GM12878 (cell line): ENCODE measurements around the gene C22orf15. TPM values are rescaled to one million over a fixed set of nuclear protein-coding genes. Genes with fewer than 3 reads are reported as not detected.

Source experiments
- ATAC-seq: fragments of 200-7000 bp; cut with Tn5 transposase; 3 replicates; pipeline ENCODE4 v1.9.1; 2020; ENCODE audit warnings: mild to moderate bottlenecking, moderate library complexity
- BruUV-seq: library from RNA; stranded (reverse); fragments of 400-500 nt; replicated peaks from 2 replicates; lab custom pipeline; 2021; lab: Mats Ljungman, UMichigan
- CTCF ChIA-PET: fragments of 300-600 bp; sonication (Branson Sonifier 250); formaldehyde crosslinking; extraction: SDS; loops from one replicate; lab custom pipeline; 2021; ENCODE audit warnings: inconsistent platforms; lab: Yijun Ruan, JAX
- POLR2A ChIA-PET: fragments of 350-600 bp; formaldehyde crosslinking; extraction: SDS; loops from one replicate; lab custom pipeline; 2021; ENCODE audit warnings: inconsistent platforms; lab: Charles Lee
- RAD21 ChIA-PET: fragments of 300-600 bp; sonication (Branson Sonifier 250); formaldehyde crosslinking; loops from one replicate; lab custom pipeline; 2023; ENCODE audit warnings: antibody characterized with exemption; ENCODE audit not compliant: unreplicated experiment; lab: Charles Lee
- SMC1A ChIA-PET: fragments of 300-600 bp; sonication (Branson Sonifier 250); formaldehyde crosslinking; loops from one replicate; lab custom pipeline; 2023; ENCODE audit not compliant: unreplicated experiment, uncharacterized antibody; lab: Charles Lee
- DNase-seq: peaks from one replicate; pipeline ENCODE4 v3.0.0-alpha.2; 2011; ENCODE audit warnings: low read depth, low spot score
- FAIRE-seq: peaks from 3 replicates; lab custom pipeline; 2011; peaks lifted over from hg19 to GRCh38; lab: Jason Lieb, UNC
- H2AFZ ChIP-seq: 2 replicates; pipeline ENCODE4 v1.6.0; 2011; ENCODE audit warnings: low read depth, low read length, control low read depth; ENCODE audit not compliant: control insufficient read depth
- H3K27ac ChIP-seq: 2 replicates; pipeline ENCODE4 v1.5.1; 2011; ENCODE audit warnings: control low read depth; ENCODE audit not compliant: control insufficient read depth, insufficient read depth
- H3K27me3 ChIP-seq, 2 experiments: replicated peaks in 1 of 2; 2 replicates each; pipeline versions ENCODE4 v1.6.0 to v1.6.1; 2011; ENCODE audit warnings: low read length in 1 of 2; ENCODE audit not compliant: control insufficient read depth in 2 of 2, insufficient read depth in 2 of 2
- H3K36me3 ChIP-seq, 2 experiments: 2 replicates each; pipeline ENCODE4 v1.5.1; 2011; ENCODE audit warnings: low read length in 1 of 2; ENCODE audit not compliant: control insufficient read depth in 2 of 2, insufficient read depth in 2 of 2
- H3K4me1 ChIP-seq: 2 replicates; pipeline ENCODE4 v1.6.1; 2011; ENCODE audit warnings: mild to moderate bottlenecking, low read length, moderate library complexity, mixed read lengths; ENCODE audit not compliant: control insufficient read depth, insufficient read depth
- H3K4me2 ChIP-seq: 2 replicates; pipeline ENCODE4 v1.6.0; 2011; ENCODE audit warnings: control low read depth; ENCODE audit not compliant: control insufficient read depth, insufficient read depth
- H3K4me3 ChIP-seq: fragments of 200-600 bp; sonication (generic); 2 replicates; pipeline ENCODE4 v1.5.1; 2016
- H3K79me2 ChIP-seq: 2 replicates; pipeline ENCODE4 v1.6.0; 2011; ENCODE audit warnings: low read length; ENCODE audit not compliant: control insufficient read depth, insufficient read depth
- H3K9ac ChIP-seq: 2 replicates; pipeline ENCODE4 v1.8.0; 2011; ENCODE audit warnings: low read length, control low read depth, mixed read lengths; ENCODE audit not compliant: control insufficient read depth, insufficient read depth
- H3K9me3 ChIP-seq: replicated peaks from 3 replicates; pipeline ENCODE4 v1.5.1; 2011; ENCODE audit warnings: mild to moderate bottlenecking, low read length; ENCODE audit not compliant: control insufficient read depth, insufficient read depth
- H4K20me1 ChIP-seq: 2 replicates; pipeline ENCODE4 v1.6.0; 2011; ENCODE audit not compliant: control insufficient read depth, insufficient read depth
- CBX3 ChIP-seq: fragments of 200-600 bp; sonication (generic); IDR thresholded peaks from 2 replicates; pipeline ENCODE4 v1.6.1; 2016; ENCODE audit warnings: low read depth, borderline replicate concordance
- CHD2 ChIP-seq: IDR thresholded peaks from 2 replicates; pipeline ENCODE4 v1.6.1; 2011; ENCODE audit warnings: low read depth, low read length, improper control_type of control experiment, borderline replicate concordance
- KAT2A ChIP-seq: conservative IDR thresholded peaks from 2 replicates; pipeline ENCODE4 v1.6.1; 2011; ENCODE audit warnings: low read depth, low read length; ENCODE audit not compliant: control insufficient read depth
- MTA3 ChIP-seq: IDR thresholded peaks from 2 replicates; pipeline ENCODE4 v1.6.1; 2012; ENCODE audit warnings: low read length, inconsistent platforms, borderline replicate concordance
- PAX8 ChIP-seq: fragments of 450-650 bp; IDR thresholded peaks from 2 replicates; pipeline ENCODE4 v1.6.1; 2017; ENCODE audit warnings: mild to moderate bottlenecking, moderate library complexity
- RUNX3 ChIP-seq: IDR thresholded peaks from 2 replicates; pipeline ENCODE4 v1.6.1; 2012; ENCODE audit warnings: low read length, inconsistent platforms
- STAT1 ChIP-seq: fragments of 450-650 bp; conservative IDR thresholded peaks from 2 replicates; pipeline ENCODE4 v1.6.1; 2014; ENCODE audit warnings: antibody characterized with exemption, mild to moderate bottlenecking
- SUZ12 ChIP-seq: fragments of 200-600 bp; sonication (generic); IDR thresholded peaks from one replicate; pipeline ENCODE4 v1.6.1; 2018; ENCODE audit warnings: antibody characterized with exemption, mild to moderate bottlenecking; ENCODE audit not compliant: unreplicated experiment
- WGBS: methylation state at CpG from one replicate; pipeline ENCODE4 v1.1.6; 2016; ENCODE audit warnings: low lambda C conversion rate; ENCODE audit not compliant: insufficient replicate concordance, insufficient coverage; ENCODE audit errors: missing lambda C conversion rate; 5-methylcytosine and 5-hydroxymethylcytosine counted together
- in situ Hi-C: fragments of 300-500 bp; cut with MboI; formaldehyde crosslinking; loops from 9 replicates; pipeline ENCODE4 v1.14.3; 2018; ENCODE audit warnings: mixed read lengths
- intact Hi-C: fragments of 100-400 bp; cut with micrococcal nuclease; formaldehyde crosslinking; loops from one replicate; pipeline ENCODE4 v1.14.2; 2022; ENCODE audit not compliant: unreplicated experiment
- polyA plus RNA-seq, 11 experiments: library from polyadenylated mRNA; depleted of rRNA in 4 of 11; unstranded in 6 of 11; stranded (reverse) in 5 of 11; fragments of >200 nt; fragmentation: Nextera tagmentation in 4 of 11; fragmentation: Illumina TruSeq in 1 of 11; extraction: Ambion mirVana in 4 of 11; extraction: Trizol in 1 of 11; gene quantifications; 1 replicate in 1 of 11; 2 replicates in 10 of 11; pipeline versions ENCODE4 v1.2.1 to v1.2.3, GENCODE V29; 2011 to 2016; ENCODE audit warnings: inconsistent platforms in 2 of 11, missing spikeins in 2 of 11, low read depth in 1 of 11
- total RNA-seq, 4 experiments: library from RNA; depleted of rRNA in 3 of 4; stranded (reverse); fragments of >200 nt in 3 of 4; fragmentation: Illumina TruSeq in 1 of 4; extraction: Trizol in 1 of 4; gene quantifications; 2 replicates each; pipeline versions ENCODE4 v1.2.1 to v1.2.3, GENCODE V29; 2013 to 2021
- TF ChIP-seq, protein P1 (sequence below): fragments of 150-350 bp; IDR thresholded peaks from 2 replicates; pipeline ENCODE4 v1.6.1; 2016; ENCODE audit warnings: low read depth, low read length

C22orf15 gene
- total and polyA plus RNA-seq, 10 of the 15 experiments (the other 5 are each of a cell fraction or from before 2014, with no cell fraction given): 0.05 to 0.47 (median 0.13) TPM; not detected in 3

DNA sequence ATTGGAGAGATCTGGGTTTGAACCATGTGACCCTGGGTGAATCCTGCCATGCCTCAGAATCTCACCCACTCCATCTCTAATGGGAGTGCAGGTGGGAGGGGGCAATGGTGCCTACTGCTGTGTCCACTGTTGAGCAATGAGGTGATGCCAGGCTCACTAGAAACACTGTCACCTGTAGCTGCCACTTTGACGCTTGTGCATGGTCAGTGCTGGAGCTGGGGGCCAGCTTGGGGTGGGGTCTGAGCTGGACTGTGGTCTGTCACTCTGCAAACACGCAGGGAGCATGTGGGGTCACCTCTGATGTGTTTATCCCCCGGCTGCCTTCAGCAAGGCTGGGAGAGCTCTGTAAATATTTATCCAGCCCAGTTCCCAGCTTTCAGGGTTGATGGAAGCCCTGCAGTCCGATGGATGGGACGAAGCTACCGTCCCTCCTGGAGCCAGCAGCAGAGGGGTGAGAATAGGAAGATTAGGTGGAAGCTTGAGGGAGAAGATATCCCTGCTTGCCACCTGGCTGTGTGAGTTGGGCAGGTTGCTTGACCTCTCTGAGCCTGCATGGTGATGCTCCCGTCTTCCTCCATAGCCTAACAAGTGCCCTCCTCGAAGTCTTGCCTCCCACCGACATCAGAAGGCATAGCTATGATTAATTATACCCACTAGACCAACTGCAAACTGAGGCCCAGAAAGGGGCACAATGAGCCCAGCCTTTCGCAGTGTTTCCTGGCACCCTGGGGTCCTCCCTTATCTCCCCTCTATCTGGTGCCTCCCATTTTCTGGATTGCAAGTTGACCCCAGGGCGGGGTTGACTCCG, 11.5 kb downstream of the C22orf15 start:
- FAIRE-seq: no peak
- Histone ChIP-seq H3K9me3 (no peaks in the 10 kb centered on the region), H3K9ac (no peak overlapping the region), H3K79me2 (no peaks in the 10 kb centered on the region), H2AFZ (no peak overlapping the region), H3K4me1 (peaks cover 8% of the 10 kb centered on the region), H3K27ac (no peak overlapping the region), H3K4me3 (no peak overlapping the region), H4K20me1 (no peaks in the 10 kb centered on the region), H3K4me2 (no peak overlapping the region), H3K27me3 (peaks cover 0 to 2% of the 10 kb centered on the region in 2 experiments; a peak in 2 of 4 replicates)
- SMC1A ChIA-PET: interaction anchor here (0.9 to 1.9 kb wide), 5 partner anchors 15 to 146 kb away, joined by 3 to 4 read pairs (median 4); no protein-coding TSS in a partner anchor
- CTCF ChIA-PET: interaction anchor here (0.6 to 2.7 kb wide), 3 partner anchors 71 to 633 kb away, joined by 6 to 14 read pairs (median 14); no protein-coding TSS in a partner anchor
- RAD21 ChIA-PET: interaction anchor here (0.7 to 2.9 kb wide), 3 partner anchors 32 to 78 kb away, joined by 3 to 11 read pairs (median 3); no protein-coding TSS in a partner anchor
- POLR2A ChIA-PET: interaction anchor here (0.8 to 1.6 kb wide), 3 partner anchors 14 to 73 kb away, joined by 3 to 5 read pairs (median 3); no protein-coding TSS in a partner anchor
- no peak for DNase-seq
- no TSS peak for BruUV-seq
- intact Hi-C loops: no loop called here
- in situ Hi-C loops: no loop called here
- ATAC-seq: no peak
- no peak for TF ChIP-seq CBX3
- TF ChIP-seq, all 136 proteins: peak for 0
- H3K36me3 ChIP-seq: no peaks in the 10 kb centered on the region
- WGBS: 73% methylated on average over 12 of the region's 12 CpGs

DNA sequence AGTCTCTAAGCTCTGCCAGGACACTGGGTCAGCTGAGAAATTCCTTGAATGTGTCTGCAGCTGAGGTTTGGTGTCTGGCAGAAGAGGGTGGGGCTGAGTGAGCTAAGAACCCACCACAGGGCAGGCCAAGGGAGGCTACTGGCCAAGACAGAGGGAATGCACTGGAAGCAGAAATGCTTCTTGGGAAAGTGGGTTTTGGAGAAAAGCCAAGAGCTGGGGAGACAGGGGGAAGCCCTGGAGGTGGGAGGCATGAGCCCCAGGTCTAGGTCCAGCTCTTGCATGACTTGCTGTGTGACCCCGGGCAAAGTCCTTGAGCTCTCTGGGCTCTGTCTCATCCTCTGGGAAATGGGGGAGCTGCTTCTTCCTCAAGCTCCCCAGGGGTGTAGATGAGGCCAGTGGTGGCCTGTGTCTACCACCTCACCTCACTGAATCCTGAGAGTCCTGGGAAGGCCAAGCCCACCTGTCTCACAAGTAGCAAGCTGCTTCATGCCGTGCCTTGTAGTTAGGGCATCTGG, 12.2 kb downstream of the C22orf15 start:
- no peaks in the 10 kb centered on the region for H3K79me2 ChIP-seq
- H3K9me3 ChIP-seq: no peaks in the 10 kb centered on the region
- RAD21 ChIA-PET: interaction anchor here (0.7 to 2.9 kb wide), 4 partner anchors 31 to 77 kb away, joined by 3 to 11 read pairs (median 6); no protein-coding TSS in a partner anchor
- H4K20me1 ChIP-seq: no peaks in the 10 kb centered on the region
- WGBS: 58% methylated on average over 2 of the region's 2 CpGs
- intact Hi-C loops (no loop called here), in situ Hi-C loops (no loop called here)
- ATAC-seq (no peak), FAIRE-seq (no peak), DNase-seq (no peak)
- peaks cover 8% of the 10 kb centered on the region for H3K4me1 ChIP-seq
- BruUV-seq: no TSS peak
- H3K36me3 ChIP-seq: no peaks in the 10 kb centered on the region
- no peak overlapping the region for H2AFZ ChIP-seq
- H3K27me3 ChIP-seq: peaks cover under 1 to 2% of the 10 kb centered on the region in 2 experiments; a peak in 2 of 4 replicates
- POLR2A ChIA-PET: interaction anchor here (0.8 to 1.6 kb wide), 4 partner anchors 13 to 73 kb away, joined by 3 to 5 read pairs (median 4); no protein-coding TSS in a partner anchor
- SMC1A ChIA-PET: interaction anchor here (0.8 to 1.9 kb wide), 6 partner anchors 14 to 147 kb away, joined by 3 to 4 read pairs (median 4); no protein-coding TSS in a partner anchor
- no peak overlapping the region for H3K27ac ChIP-seq
- no peak overlapping the region for H3K4me3 ChIP-seq
- CTCF ChIA-PET: interaction anchor here (1.2 to 2.7 kb wide), 4 partner anchors 51 to 83 kb away, joined by 3 to 14 read pairs (median 10); partner anchors contain the start of gene SLC2A11
- no peak overlapping the region for H3K9ac ChIP-seq
- no peak overlapping the region for H3K4me2 ChIP-seq
- TF ChIP-seq KAT2A: no peak
- TF ChIP-seq PAX8: no peak
- TF ChIP-seq, protein P1, sequence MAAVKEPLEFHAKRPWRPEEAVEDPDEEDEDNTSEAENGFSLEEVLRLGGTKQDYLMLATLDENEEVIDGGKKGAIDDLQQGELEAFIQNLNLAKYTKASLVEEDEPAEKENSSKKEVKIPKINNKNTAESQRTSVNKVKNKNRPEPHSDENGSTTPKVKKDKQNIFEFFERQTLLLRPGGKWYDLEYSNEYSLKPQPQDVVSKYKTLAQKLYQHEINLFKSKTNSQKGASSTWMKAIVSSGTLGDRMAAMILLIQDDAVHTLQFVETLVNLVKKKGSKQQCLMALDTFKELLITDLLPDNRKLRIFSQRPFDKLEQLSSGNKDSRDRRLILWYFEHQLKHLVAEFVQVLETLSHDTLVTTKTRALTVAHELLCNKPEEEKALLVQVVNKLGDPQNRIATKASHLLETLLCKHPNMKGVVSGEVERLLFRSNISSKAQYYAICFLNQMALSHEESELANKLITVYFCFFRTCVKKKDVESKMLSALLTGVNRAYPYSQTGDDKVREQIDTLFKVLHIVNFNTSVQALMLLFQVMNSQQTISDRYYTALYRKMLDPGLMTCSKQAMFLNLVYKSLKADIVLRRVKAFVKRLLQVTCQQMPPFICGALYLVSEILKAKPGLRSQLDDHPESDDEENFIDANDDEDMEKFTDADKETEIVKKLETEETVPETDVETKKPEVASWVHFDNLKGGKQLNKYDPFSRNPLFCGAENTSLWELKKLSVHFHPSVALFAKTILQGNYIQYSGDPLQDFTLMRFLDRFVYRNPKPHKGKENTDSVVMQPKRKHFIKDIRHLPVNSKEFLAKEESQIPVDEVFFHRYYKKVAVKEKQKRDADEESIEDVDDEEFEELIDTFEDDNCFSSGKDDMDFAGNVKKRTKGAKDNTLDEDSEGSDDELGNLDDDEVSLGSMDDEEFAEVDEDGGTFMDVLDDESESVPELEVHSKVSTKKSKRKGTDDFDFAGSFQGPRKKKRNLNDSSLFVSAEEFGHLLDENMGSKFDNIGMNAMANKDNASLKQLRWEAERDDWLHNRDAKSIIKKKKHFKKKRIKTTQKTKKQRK: no peak
- no peak for TF ChIP-seq RUNX3
- TF ChIP-seq MTA3: no peak
- TF ChIP-seq STAT1: no peak
- no peak for TF ChIP-seq CHD2
- no peak for TF ChIP-seq SUZ12
